ENCODE measurements around the gene MRPS7. TPM values are rescaled to one million over a fixed set of nuclear protein-coding genes. Genes with fewer than 3 reads are reported as not detected.
A peak's percentile ranks its signal among the peaks of the same experiment; 100 is the strongest.

The MRPS7 gene
- total RNA-seq, 6 experiments from 2014 or later: 58.2 to 64.7 (median 60.2) TPM

DNA sequence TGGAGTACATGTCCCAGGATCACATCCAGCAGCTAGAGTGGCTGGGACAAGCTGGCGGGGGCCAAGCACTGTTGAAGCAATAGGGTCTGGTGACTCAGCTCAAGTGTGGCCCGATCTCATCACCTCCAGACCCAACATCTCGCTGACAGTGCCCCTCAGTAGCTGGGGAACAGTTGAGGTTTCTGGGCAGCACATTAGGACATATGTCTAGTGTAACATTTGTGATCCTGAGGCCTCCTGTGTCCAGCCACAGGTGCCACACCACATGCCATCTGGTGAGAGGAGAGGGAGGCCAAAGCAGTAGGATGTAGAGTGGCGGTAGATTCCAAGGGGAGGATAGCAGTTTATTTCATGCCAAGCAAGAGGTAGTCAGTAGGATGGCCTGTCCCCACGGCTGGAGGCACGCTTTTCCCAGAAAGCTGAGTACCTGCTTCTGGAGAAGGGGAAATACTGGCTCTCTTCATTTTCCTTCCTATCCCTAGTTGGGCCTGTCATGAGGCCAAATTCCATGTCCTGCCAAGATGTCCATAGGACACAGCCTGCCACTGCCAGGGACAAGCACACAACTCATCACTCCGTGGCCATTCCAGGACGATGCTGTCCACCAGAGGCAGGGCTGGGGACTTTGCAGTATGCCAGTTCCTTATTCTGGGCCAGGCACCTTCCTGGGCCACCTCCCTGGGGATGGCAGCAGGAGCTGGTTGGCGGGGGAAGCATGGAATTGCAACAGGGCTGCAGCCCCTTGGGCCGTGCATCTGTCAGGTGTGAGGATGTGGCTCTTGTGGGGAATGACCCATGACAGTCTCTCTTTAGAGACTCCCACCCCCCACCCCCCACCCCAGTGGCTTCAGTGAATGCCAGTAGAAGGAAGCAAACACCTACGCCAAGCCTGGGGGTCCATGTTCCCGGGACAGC, 24.3 kb upstream of the MRPS7 start:
- H3K27me3 Mint-ChIP-seq (ENCODE audit: insufficient read depth): peaks cover 5% of the 10 kb centered on the region
- H3K4me1 Mint-ChIP-seq (ENCODE audit: low read depth): peaks cover 12% of the 10 kb centered on the region
- H3K36me3 Mint-ChIP-seq (ENCODE audit: low read depth): peaks cover 34% of the 10 kb centered on the region
- no peak for DNase-seq
- H3K9me3 Mint-ChIP-seq: no peaks in the 10 kb centered on the region
- TF ChIP-seq, protein P1, sequence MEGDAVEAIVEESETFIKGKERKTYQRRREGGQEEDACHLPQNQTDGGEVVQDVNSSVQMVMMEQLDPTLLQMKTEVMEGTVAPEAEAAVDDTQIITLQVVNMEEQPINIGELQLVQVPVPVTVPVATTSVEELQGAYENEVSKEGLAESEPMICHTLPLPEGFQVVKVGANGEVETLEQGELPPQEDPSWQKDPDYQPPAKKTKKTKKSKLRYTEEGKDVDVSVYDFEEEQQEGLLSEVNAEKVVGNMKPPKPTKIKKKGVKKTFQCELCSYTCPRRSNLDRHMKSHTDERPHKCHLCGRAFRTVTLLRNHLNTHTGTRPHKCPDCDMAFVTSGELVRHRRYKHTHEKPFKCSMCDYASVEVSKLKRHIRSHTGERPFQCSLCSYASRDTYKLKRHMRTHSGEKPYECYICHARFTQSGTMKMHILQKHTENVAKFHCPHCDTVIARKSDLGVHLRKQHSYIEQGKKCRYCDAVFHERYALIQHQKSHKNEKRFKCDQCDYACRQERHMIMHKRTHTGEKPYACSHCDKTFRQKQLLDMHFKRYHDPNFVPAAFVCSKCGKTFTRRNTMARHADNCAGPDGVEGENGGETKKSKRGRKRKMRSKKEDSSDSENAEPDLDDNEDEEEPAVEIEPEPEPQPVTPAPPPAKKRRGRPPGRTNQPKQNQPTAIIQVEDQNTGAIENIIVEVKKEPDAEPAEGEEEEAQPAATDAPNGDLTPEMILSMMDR (IDR thresholded peaks at IDR 0.05): no peak
- H3K4me3 Mint-ChIP-seq: no peak overlapping the region
- no peak overlapping the region for H3K27ac Mint-ChIP-seq

DNA sequence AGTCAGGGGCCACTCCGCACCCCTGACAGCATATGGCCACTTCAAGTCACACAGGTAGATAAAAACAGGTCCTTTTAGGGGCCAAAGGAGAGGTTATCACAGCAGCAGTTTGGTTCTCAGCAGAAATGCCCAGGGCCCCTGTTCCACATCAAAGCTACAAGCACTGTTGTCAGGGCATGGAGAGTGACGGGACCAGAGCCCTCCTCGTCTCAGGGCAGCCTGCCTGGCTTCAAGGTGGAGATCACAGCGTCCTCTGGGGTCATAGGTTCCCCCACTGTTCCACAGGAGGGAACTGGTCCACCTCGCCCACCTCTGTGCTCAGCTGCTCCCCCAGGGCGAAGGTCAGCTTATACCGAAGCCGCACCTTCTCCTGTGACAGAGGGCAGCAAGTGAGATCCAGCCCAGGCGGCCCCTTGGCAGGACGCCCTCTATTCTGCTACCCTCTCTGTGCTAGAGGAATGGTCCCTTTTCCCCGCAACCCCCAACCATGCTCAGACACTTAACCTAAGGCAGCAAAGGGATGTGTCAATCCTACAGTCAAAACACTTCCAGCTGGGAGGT, 23.6 kb upstream of the MRPS7 start:
- TF ChIP-seq, protein P1 (IDR thresholded peaks at IDR 0.05): no peak
- H3K27ac Mint-ChIP-seq: no peak overlapping the region
- H3K36me3 Mint-ChIP-seq (ENCODE audit: low read depth): peaks cover 33% of the 10 kb centered on the region
- DNase-seq: no peak
- H3K4me1 Mint-ChIP-seq (ENCODE audit: low read depth): peaks cover 16% of the 10 kb centered on the region
- H3K4me3 Mint-ChIP-seq: no peak overlapping the region
- H3K27me3 Mint-ChIP-seq (ENCODE audit: insufficient read depth): peaks cover 5% of the 10 kb centered on the region
- no peaks in the 10 kb centered on the region for H3K9me3 Mint-ChIP-seq

DNA sequence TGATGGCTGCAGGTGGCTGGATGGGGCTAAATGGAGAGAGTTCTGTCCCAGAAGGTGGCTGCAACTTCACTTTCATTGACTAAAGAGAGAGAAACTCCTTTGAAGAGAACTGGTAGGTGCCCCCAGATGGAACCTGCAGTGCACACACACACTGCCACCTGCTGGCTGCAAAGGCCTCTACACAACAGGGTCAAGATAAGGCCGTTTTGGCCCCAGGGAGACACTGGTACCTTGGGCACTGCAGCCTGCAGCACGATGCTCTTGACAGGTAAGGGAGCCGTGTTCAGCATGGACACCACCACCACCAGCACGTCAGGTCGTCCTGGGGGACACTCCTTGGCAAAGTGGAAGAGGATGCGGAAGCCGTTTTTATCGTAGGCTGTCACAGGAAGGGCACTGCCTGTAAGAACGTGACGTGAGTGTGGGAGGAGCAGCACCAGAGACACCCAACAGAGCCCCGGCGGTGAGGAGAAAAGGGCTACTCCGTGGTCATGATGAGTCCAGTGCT, 22.9 kb upstream of the MRPS7 start:
- TF ChIP-seq, protein P1 (IDR thresholded peaks at IDR 0.05): peak; percentile 90
- no peaks in the 10 kb centered on the region for H3K9me3 Mint-ChIP-seq
- peaks cover 33% of the 10 kb centered on the region for H3K36me3 Mint-ChIP-seq (ENCODE audit: low read depth)
- peaks cover 16% of the 10 kb centered on the region for H3K4me1 Mint-ChIP-seq (ENCODE audit: low read depth)
- peaks cover 5% of the 10 kb centered on the region for H3K27me3 Mint-ChIP-seq (ENCODE audit: insufficient read depth)
- no peak overlapping the region for H3K27ac Mint-ChIP-seq
- H3K4me3 Mint-ChIP-seq: no peak overlapping the region
- peak; percentile 55 for DNase-seq

DNA sequence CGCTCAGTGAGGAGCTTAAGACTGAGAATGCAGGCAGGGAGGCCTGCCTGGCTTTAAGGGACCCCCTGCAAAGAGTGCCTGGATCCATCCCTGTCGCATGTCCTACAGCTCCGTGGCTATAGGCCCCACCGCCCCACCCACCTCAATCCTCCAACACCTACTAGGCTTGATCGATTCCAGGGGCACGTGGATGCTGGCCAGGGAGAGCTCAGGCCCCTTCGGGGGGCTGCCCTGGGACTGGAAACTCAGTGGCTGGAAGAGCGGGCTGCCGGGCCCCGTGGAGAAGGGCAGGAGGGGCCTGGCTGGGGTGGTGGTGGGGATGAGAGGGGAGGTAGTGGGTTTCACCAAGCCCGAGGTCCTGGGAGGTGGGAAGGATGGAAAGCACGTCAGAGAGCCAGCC, 22.5 kb upstream of the MRPS7 start:
- H3K27me3 Mint-ChIP-seq (ENCODE audit: insufficient read depth): peaks cover 3% of the 10 kb centered on the region
- peaks cover 16% of the 10 kb centered on the region for H3K4me1 Mint-ChIP-seq (ENCODE audit: low read depth)
- TF ChIP-seq, protein P1 (IDR thresholded peaks at IDR 0.05): no peak
- peaks cover 33% of the 10 kb centered on the region for H3K36me3 Mint-ChIP-seq (ENCODE audit: low read depth)
- no peak for DNase-seq
- H3K27ac Mint-ChIP-seq: no peak overlapping the region
- no peaks in the 10 kb centered on the region for H3K9me3 Mint-ChIP-seq
- no peak overlapping the region for H3K4me3 Mint-ChIP-seq

DNA sequence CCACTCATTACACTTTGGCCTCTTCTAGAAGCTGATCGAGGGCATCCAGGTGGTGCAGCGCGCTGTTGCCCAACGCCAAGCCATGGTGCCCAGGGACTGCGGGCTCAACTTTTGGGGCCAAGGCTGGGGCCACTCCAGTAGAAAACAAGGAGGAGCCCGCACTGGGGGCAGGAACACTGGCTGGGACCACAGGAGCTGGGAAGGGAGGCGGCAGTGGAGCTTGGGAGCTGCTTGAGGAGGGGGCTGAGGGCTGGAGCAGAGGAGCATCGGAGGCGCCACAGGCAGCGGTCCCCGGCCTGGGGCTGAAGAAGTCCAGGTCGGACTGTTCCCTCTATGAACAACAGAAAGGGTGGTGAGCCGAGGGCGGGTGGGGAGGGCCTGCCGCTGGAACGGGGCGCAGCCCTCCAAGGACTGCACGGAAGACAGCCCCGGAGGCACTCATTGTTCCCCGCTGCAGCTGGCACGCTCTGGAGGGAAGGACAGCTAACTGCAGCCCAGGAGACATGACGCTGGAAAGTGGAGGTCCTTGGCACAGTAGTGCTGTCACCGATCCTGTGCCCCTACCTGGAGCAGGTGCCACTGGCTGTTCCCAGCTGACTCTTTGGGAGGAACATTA, 21.8 kb upstream of the MRPS7 start:
- Mint-ChIP-seq H3K4me3 (no peak overlapping the region), H3K27me3 (ENCODE audit: insufficient read depth) (peaks cover 3% of the 10 kb centered on the region), H3K4me1 (ENCODE audit: low read depth) (peaks cover 16% of the 10 kb centered on the region), H3K27ac (no peak overlapping the region), H3K36me3 (ENCODE audit: low read depth) (peaks cover 28% of the 10 kb centered on the region), H3K9me3 (no peaks in the 10 kb centered on the region)
- DNase-seq: no peak
- TF ChIP-seq, protein P1 (IDR thresholded peaks at IDR 0.05): no peak

All from HFFc6 (cell line).